AG09319 (cell line): ENCODE measurements around the gene TLCD1.

Experiments used
- DNase-seq: peaks from one replicate; pipeline ENCODE4 v3.0.0-alpha.2; 2010; ENCODE audit warnings: low read depth; ENCODE audit errors: extremely low read depth
- TF ChIP-seq, protein P1 (sequence below): IDR thresholded peaks from 2 replicates; pipeline ENCODE4 v1.5.1; 2011; ENCODE audit warnings: low read depth, mild to moderate bottlenecking, inconsistent platforms, low read length, moderate library complexity

TLCD1 gene

GRCh38 chr17:28726226-28726626 is at the start of gene TLCD1:
Gene TLCD1 (minus strand): TSS chr17:28726233. CDS start chr17:28726097, 136 bp downstream.
- no peak for DNase-seq
- TF ChIP-seq, protein P1, sequence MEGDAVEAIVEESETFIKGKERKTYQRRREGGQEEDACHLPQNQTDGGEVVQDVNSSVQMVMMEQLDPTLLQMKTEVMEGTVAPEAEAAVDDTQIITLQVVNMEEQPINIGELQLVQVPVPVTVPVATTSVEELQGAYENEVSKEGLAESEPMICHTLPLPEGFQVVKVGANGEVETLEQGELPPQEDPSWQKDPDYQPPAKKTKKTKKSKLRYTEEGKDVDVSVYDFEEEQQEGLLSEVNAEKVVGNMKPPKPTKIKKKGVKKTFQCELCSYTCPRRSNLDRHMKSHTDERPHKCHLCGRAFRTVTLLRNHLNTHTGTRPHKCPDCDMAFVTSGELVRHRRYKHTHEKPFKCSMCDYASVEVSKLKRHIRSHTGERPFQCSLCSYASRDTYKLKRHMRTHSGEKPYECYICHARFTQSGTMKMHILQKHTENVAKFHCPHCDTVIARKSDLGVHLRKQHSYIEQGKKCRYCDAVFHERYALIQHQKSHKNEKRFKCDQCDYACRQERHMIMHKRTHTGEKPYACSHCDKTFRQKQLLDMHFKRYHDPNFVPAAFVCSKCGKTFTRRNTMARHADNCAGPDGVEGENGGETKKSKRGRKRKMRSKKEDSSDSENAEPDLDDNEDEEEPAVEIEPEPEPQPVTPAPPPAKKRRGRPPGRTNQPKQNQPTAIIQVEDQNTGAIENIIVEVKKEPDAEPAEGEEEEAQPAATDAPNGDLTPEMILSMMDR: no peak

- TF ChIP-seq, protein P1: no peak
- DNase-seq: no peak
Observed at GRCh38 chr17:28774206-28774605, 48.2 kb upstream of the TLCD1 start.

GRCh38 chr17:28773736-28774135 is 47.7 kb upstream of the TLCD1 start:
- TF ChIP-seq, protein P1: no peak
- DNase-seq: no peak

DNA sequence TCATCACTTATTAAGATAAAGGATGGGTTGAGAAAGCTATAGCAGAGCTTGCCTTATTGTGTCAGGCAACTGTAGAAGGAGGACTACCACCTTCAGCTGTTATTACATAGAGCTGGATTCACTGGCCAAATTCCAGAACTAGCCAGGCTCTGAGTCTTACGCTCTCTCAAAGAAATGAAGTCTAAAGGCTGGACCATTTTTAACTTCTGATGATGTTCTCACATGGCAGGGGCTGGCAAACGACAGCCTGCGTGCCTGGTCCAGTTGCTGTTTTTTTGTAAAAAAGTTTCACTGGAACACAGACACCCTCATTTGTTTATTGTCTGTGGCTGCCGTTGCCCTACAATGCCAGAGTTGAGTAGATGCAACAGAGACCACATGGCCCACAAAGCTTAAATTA is 39.0 kb upstream of the TLCD1 start:
- TF ChIP-seq, protein P1: no peak
- DNase-seq: no peak

- TF ChIP-seq, protein P1: peak; percentile 86
Observed at GRCh38 chr17:28763804-28764266, 37.8 kb upstream of the TLCD1 start.

GRCh38 chr17:28763137-28763799 is 37.2 kb upstream of the TLCD1 start:
- no peak for DNase-seq
- TF ChIP-seq, protein P1: no peak

More at GRCh38 chr17:28763804-28764266, 37.8 kb upstream of the TLCD1 start:
- DNase-seq: no peak

- TF ChIP-seq, protein P1: no peak
- DNase-seq: no peak
Observed at GRCh38 chr17:28760601-28761562, 34.8 kb upstream of the TLCD1 start.
